OCI-LY3 (cell line): ENCODE measurements around the gene SLC6A12.

Experiments used
- CTCF ChIP-seq: fragments of 200-600, 300-600 bp; sonication (generic); IDR thresholded peaks from 2 replicates; pipeline ENCODE4 v1.5.1; 2014; ENCODE audit warnings: antibody characterized with exemption, low read length, low read depth
- EZH2phosphoT487 ChIP-seq: fragments of 200-600 bp; shearing (Covaris generic); IDR thresholded peaks from 2 replicates; pipeline ENCODE4 v1.6.1; 2018; ENCODE audit warnings: antibody characterized with exemption, mixed run types, low read depth

GRCh38 chr12:157644-158043, 56.3 kb downstream of the SLC6A12 start:
- no peak for TF ChIP-seq CTCF
- no peak for TF ChIP-seq EZH2phosphoT487
